Caco-2 (cell line): ENCODE results near the gene KIT. TPM values are rescaled to one million over a fixed set of nuclear protein-coding genes. Genes with fewer than 3 reads are reported as not detected.
"Not testable (repeated sequence)": the region's sequence is repeated elsewhere in the genome, so short reads cannot be mapped to it uniquely, and the experiment has no call there.

Source experiments
- BruUV-seq: library from RNA; stranded (reverse); fragments of 400-500 nt; replicated peaks from 2 replicates; lab custom pipeline; 2021; lab: Mats Ljungman, UMichigan
- CTCF ChIA-PET: fragments of 300-600 bp; sonication (Branson Sonifier 250); formaldehyde crosslinking; loops from one replicate; lab custom pipeline; 2022; ENCODE audit warnings: antibody characterized with exemption; lab: Charles Lee
- POLR2A ChIA-PET: fragments of 300-600 bp; sonication (Branson Sonifier 250); formaldehyde crosslinking; loops from one replicate; lab custom pipeline; 2022; ENCODE audit warnings: antibody characterized with exemption; lab: Charles Lee
- DNase-seq, 2 experiments: peaks; one replicate each; pipeline versions ENCODE4 v3.0.0 to v3.0.0-alpha.2; 2020 to 2022
- H3K27me3 ChIP-seq: replicated peaks from 2 replicates; pipeline ENCODE4 v1.6.0; 2011; ENCODE audit warnings: low read length; ENCODE audit not compliant: control insufficient read depth, insufficient read depth
- H3K36me3 ChIP-seq: 2 replicates; pipeline ENCODE4 v1.5.1; 2011; ENCODE audit warnings: low read length; ENCODE audit not compliant: control insufficient read depth, insufficient read depth
- H3K4me1 ChIP-seq: fragments of 250-450 bp; sonication (Bioruptor Pico); 2 replicates; pipeline ENCODE4 v1.5.1; 2020; ENCODE audit warnings: mild to moderate bottlenecking
- H3K4me3 ChIP-seq: 2 replicates; pipeline ENCODE4 v1.5.1; 2011; ENCODE audit warnings: low read depth, mild to moderate bottlenecking, control low read depth, low read length
- H3K9me3 ChIP-seq: fragments of 250-450 bp; sonication (Bioruptor Pico); 2 replicates; pipeline ENCODE4 v1.5.1; 2020; ENCODE audit warnings: mild to moderate bottlenecking, moderate library complexity
- H3K27ac Mint-ChIP-seq: one replicate; pipeline ENCODE4 v1.8.0; 2022; ENCODE audit warnings: mixed read lengths; ENCODE audit not compliant: unreplicated experiment
- H3K27me3 Mint-ChIP-seq: one replicate; pipeline ENCODE4 v1.8.0; 2022; ENCODE audit warnings: mixed read lengths; ENCODE audit not compliant: insufficient read depth, unreplicated experiment
- H3K36me3 Mint-ChIP-seq: one replicate; pipeline ENCODE4 v1.8.0; 2022; ENCODE audit warnings: mild to moderate bottlenecking, mixed read lengths; ENCODE audit not compliant: insufficient read depth, unreplicated experiment
- H3K4me1 Mint-ChIP-seq: one replicate; pipeline ENCODE4 v1.8.0; 2022; ENCODE audit warnings: low read depth, mixed read lengths; ENCODE audit not compliant: unreplicated experiment
- H3K4me3 Mint-ChIP-seq: one replicate; pipeline ENCODE4 v1.8.0; 2022; ENCODE audit warnings: mild to moderate bottlenecking, moderate library complexity, mixed read lengths; ENCODE audit not compliant: unreplicated experiment
- H3K9me3 Mint-ChIP-seq: one replicate; pipeline ENCODE4 v1.8.0; 2022; ENCODE audit warnings: mixed read lengths; ENCODE audit not compliant: unreplicated experiment
- CTCF ChIP-seq, 2 experiments: fragments of 200-600 bp in 1 of 2; IDR thresholded peaks; 1 replicate in 1 of 2; 2 replicates in 1 of 2; pipeline versions ENCODE4 v1.5.1 to v1.8.0; 2011 to 2022; ENCODE audit warnings: antibody characterized with exemption in 1 of 2, control low read depth in 1 of 2, inconsistent platforms in 1 of 2, low read depth in 1 of 2, low read length in 1 of 2, mild to moderate bottlenecking in 1 of 2, moderate library complexity in 1 of 2; ENCODE audit not compliant: insufficient read depth in 1 of 2, severe bottlenecking in 1 of 2, unreplicated experiment in 1 of 2
- intact Hi-C: fragments of 100-400 bp; cut with micrococcal nuclease; formaldehyde crosslinking; loops from one replicate; pipeline ENCODE4 v1.10.0; 2022; ENCODE audit not compliant: unreplicated experiment
- total RNA-seq: library from RNA; stranded (reverse); gene quantifications from 2 replicates; pipeline ENCODE4 v1.2.3, GENCODE V29; 2022

Gene KIT
- total RNA-seq, 1 experiment from 2014 or later = 1.7 TPM

GRCh38 chr4:54632537-54632936 is 25.2 kb upstream of the KIT start:
- BruUV-seq = no TSS peak
- ChIA-PET POLR2A (no interaction called here), CTCF (no interaction called here)
- Histone ChIP-seq H3K9me3 (no peaks in the 10 kb centered on the region), H3K27me3 (no peaks in the 10 kb centered on the region), H3K36me3 (no peaks in the 10 kb centered on the region), H3K4me3 (no peak overlapping the region), H3K4me1 (0 out of 2 replicates have a peak, but pooled peaks cover 9% of the 10 kb centered on the region)
- intact Hi-C loops = no loop called here
- Mint-ChIP-seq H3K27ac (no peak overlapping the region), H3K4me1 (peaks cover 10% of the 10 kb centered on the region), H3K9me3 (no peaks in the 10 kb centered on the region), H3K27me3 (no peaks in the 10 kb centered on the region), H3K4me3 (no peak overlapping the region), H3K36me3 (no peaks in the 10 kb centered on the region)
- no peak for DNase-seq
- TF ChIP-seq CTCF (IDR thresholded peaks at IDR 0.05; ENCODE audit: insufficient read depth in 1 of 2, low read depth in 1 of 2, low read length in 1 of 2, severe bottlenecking in 1 of 2, unreplicated experiment in 1 of 2) = no peak

GRCh38 chr4:54633102-54633740 is 24.5 kb upstream of the KIT start:
- H3K4me1 ChIP-seq, H3K27me3 Mint-ChIP-seq, intact Hi-C loops, H3K4me3 Mint-ChIP-seq, H3K27ac Mint-ChIP-seq, H3K4me3 ChIP-seq, H3K36me3 ChIP-seq, CTCF ChIA-PET, H3K9me3 Mint-ChIP-seq, POLR2A ChIA-PET, BruUV-seq, H3K27me3 ChIP-seq, H3K36me3 Mint-ChIP-seq, DNase-seq, H3K9me3 ChIP-seq: not testable (repeated sequence)
- H3K4me1 Mint-ChIP-seq = peaks cover 10% of the 10 kb centered on the region

- POLR2A ChIA-PET = no interaction called here
- H3K36me3 Mint-ChIP-seq = no peaks in the 10 kb centered on the region
- Histone ChIP-seq H3K4me1 (0 out of 2 replicates have a peak, but pooled peaks cover 9% of the 10 kb centered on the region), H3K4me3 (no peak overlapping the region), H3K36me3 (no peaks in the 10 kb centered on the region), H3K27me3 (no peaks in the 10 kb centered on the region), H3K9me3 (no peaks in the 10 kb centered on the region)
- H3K4me3 Mint-ChIP-seq = no peak overlapping the region
- H3K27ac Mint-ChIP-seq = no peak overlapping the region
- H3K4me1 Mint-ChIP-seq = peaks cover 10% of the 10 kb centered on the region
- no peak for TF ChIP-seq CTCF (IDR thresholded peaks at IDR 0.05; ENCODE audit: insufficient read depth in 1 of 2, low read depth in 1 of 2, low read length in 1 of 2, severe bottlenecking in 1 of 2, unreplicated experiment in 1 of 2)
- DNase-seq = no peak
- no peaks in the 10 kb centered on the region for H3K9me3 Mint-ChIP-seq
- no TSS peak for BruUV-seq
- no peaks in the 10 kb centered on the region for H3K27me3 Mint-ChIP-seq
- intact Hi-C loops = no loop called here
- CTCF ChIA-PET = no interaction called here
Measured at GRCh38 chr4:54635318-54635717, 22.4 kb upstream of the KIT start.
